HEK293 (cell line): ENCODE measurements around the gene NECAP2.
A peak's percentile ranks its signal among the peaks of the same experiment; 100 is the strongest.

ENCODE experiments used
- CTCF ChIA-PET: fragments of 350-600 bp; formaldehyde crosslinking; extraction: SDS; loops from one replicate; lab custom pipeline; 2021; ENCODE audit warnings: antibody characterized with exemption; lab: Yijun Ruan, JAX
- POLR2A ChIA-PET: fragments of 300-600 bp; formaldehyde crosslinking; extraction: SDS; loops from one replicate; lab custom pipeline; 2020; ENCODE audit warnings: antibody characterized with exemption, inconsistent platforms; lab: Yijun Ruan, JAX
- H3K27ac ChIP-seq: fragments of 200-500 bp; sonication (Bioruptor generic); 2 replicates; pipeline ENCODE4 v1.5.1; 2014; ENCODE audit warnings: low read depth, low read length, control low read depth, inconsistent platforms; ENCODE audit errors: extremely low read depth
- H3K36me3 ChIP-seq, 2 experiments: fragments of 200-500 bp in 1 of 2; sonication (Bioruptor generic) in 1 of 2; 1 replicate in 1 of 2; 2 replicates in 1 of 2; pipeline ENCODE4 v1.5.1; 2014 to 2017; ENCODE audit warnings: inconsistent platforms in 2 of 2, low read length in 2 of 2; ENCODE audit not compliant: control insufficient read depth in 2 of 2, insufficient read depth in 1 of 2
- H3K4me1 ChIP-seq: fragments of 200-500 bp; sonication (Bioruptor generic); 2 replicates; pipeline ENCODE4 v1.5.1; 2014; ENCODE audit warnings: mild to moderate bottlenecking, low read length, inconsistent platforms; ENCODE audit not compliant: control insufficient read depth, insufficient read depth
- H3K4me3 ChIP-seq: 2 replicates; pipeline ENCODE4 v1.5.1; 2011; ENCODE audit warnings: low read depth, mild to moderate bottlenecking, control low read depth, low read length, moderate library complexity
- H3K9me3 ChIP-seq: fragments of 200-500 bp; sonication (Bioruptor generic); 2 replicates; pipeline ENCODE4 v1.5.1; 2014; ENCODE audit warnings: low read depth, low read length, inconsistent platforms; ENCODE audit not compliant: control insufficient read depth, insufficient read depth
- SCRT2 ChIP-seq: fragments of 450-650 bp; formaldehyde crosslinking; IDR thresholded peaks from 2 replicates; pipeline ENCODE4 v1.5.1; 2016; ENCODE audit warnings: missing biosample characterization, missing genetic modification characterization
- SETDB1 ChIP-seq: IDR thresholded peaks from one replicate; pipeline ENCODE4 v1.6.1; 2017; ENCODE audit warnings: mild to moderate bottlenecking, low read length, moderate library complexity, mixed read lengths; ENCODE audit not compliant: insufficient read length
- SP7 ChIP-seq: fragments of 450-650 bp; formaldehyde crosslinking; IDR thresholded peaks from 2 replicates; pipeline ENCODE4 v1.5.1; 2016; ENCODE audit warnings: missing biosample characterization, missing genetic modification characterization
- ZBTB21 ChIP-seq: fragments of 450-650 bp; formaldehyde crosslinking; IDR thresholded peaks from 2 replicates; pipeline ENCODE4 v1.5.1; 2017; ENCODE audit warnings: missing biosample characterization, missing genetic modification characterization
- ZBTB7A ChIP-seq: fragments of 450-650 bp; formaldehyde crosslinking; IDR thresholded peaks from 2 replicates; pipeline ENCODE4 v1.5.1; 2016; ENCODE audit warnings: low read depth, missing biosample characterization, missing genetic modification characterization
- ZEB2 ChIP-seq: fragments of 450-650 bp; formaldehyde crosslinking; IDR thresholded peaks from 2 replicates; pipeline ENCODE4 v1.5.1; 2016; ENCODE audit warnings: missing biosample characterization, missing genetic modification characterization
- ZFP41 ChIP-seq: fragments of 450-650 bp; formaldehyde crosslinking; IDR thresholded peaks from 2 replicates; pipeline ENCODE4 v1.5.1; 2016; ENCODE audit warnings: missing biosample characterization, missing genetic modification characterization, borderline replicate concordance
- ZNF169 ChIP-seq: fragments of 450-650 bp; formaldehyde crosslinking; IDR thresholded peaks from 2 replicates; pipeline ENCODE4 v1.5.1; 2016; ENCODE audit warnings: missing biosample characterization, missing genetic modification characterization
- ZNF239 ChIP-seq: fragments of 450-650 bp; formaldehyde crosslinking; IDR thresholded peaks from 2 replicates; pipeline ENCODE4 v1.5.1; 2016; ENCODE audit warnings: missing biosample characterization, missing genetic modification characterization
- ZNF274 ChIP-seq, 2 experiments: fragments of 200-500 bp in 1 of 2; fragments of 450-650 bp in 1 of 2; sonication (Bioruptor generic) in 1 of 2; formaldehyde crosslinking in 1 of 2; IDR thresholded peaks; 2 replicates each; pipeline versions ENCODE4 v1.5.1 to v1.6.1; 2014 to 2016; ENCODE audit warnings: borderline replicate concordance in 1 of 2, inconsistent platforms in 1 of 2, low read length in 1 of 2, missing biosample characterization in 1 of 2, missing genetic modification characterization in 1 of 2
- ZNF416 ChIP-seq: fragments of 450-650 bp; formaldehyde crosslinking; IDR thresholded peaks from 2 replicates; pipeline ENCODE4 v1.5.1; 2016; ENCODE audit warnings: missing biosample characterization, missing genetic modification characterization
- ZNF473 ChIP-seq: fragments of 450-650 bp; formaldehyde crosslinking; IDR thresholded peaks from 2 replicates; pipeline ENCODE4 v1.5.1; 2017; ENCODE audit warnings: missing biosample characterization, missing genetic modification characterization
- ZNF600 ChIP-seq: fragments of 450-650 bp; formaldehyde crosslinking; IDR thresholded peaks from 2 replicates; pipeline ENCODE4 v1.5.1; 2016; ENCODE audit warnings: missing biosample characterization, missing genetic modification characterization
- ZNF621 ChIP-seq: fragments of 450-650 bp; formaldehyde crosslinking; IDR thresholded peaks from 2 replicates; pipeline ENCODE4 v1.5.1; 2017; ENCODE audit warnings: missing biosample characterization, missing genetic modification characterization
- ZNF654 ChIP-seq: fragments of 450-650 bp; formaldehyde crosslinking; IDR thresholded peaks from 2 replicates; pipeline ENCODE4 v1.5.1; 2016; ENCODE audit warnings: low read depth, missing biosample characterization, missing genetic modification characterization
- ZNF658 ChIP-seq: fragments of 450-650 bp; formaldehyde crosslinking; IDR thresholded peaks from 2 replicates; pipeline ENCODE4; 2016; ENCODE audit warnings: missing biosample characterization, missing genetic modification characterization
- TF ChIP-seq, protein P1 (sequence below): fragments of 450-650 bp; formaldehyde crosslinking; IDR thresholded peaks from 2 replicates; pipeline ENCODE4 v1.5.1; 2016; ENCODE audit warnings: missing biosample characterization, missing genetic modification characterization, low read depth
- TF ChIP-seq, protein P2 (sequence below): fragments of 450-650 bp; formaldehyde crosslinking; IDR thresholded peaks from 2 replicates; pipeline ENCODE4 v1.5.1; 2017; ENCODE audit warnings: missing biosample characterization, missing genetic modification characterization
- TF ChIP-seq, protein P3 (sequence below): fragments of 450-650 bp; formaldehyde crosslinking; IDR thresholded peaks from 2 replicates; pipeline ENCODE4 v1.5.1; 2017; ENCODE audit warnings: missing biosample characterization, mild to moderate bottlenecking, missing genetic modification characterization, moderate library complexity
- TF ChIP-seq, protein P4 (sequence below): fragments of 450-650 bp; formaldehyde crosslinking; IDR thresholded peaks from 2 replicates; pipeline ENCODE4 v1.5.1; 2016; ENCODE audit warnings: missing biosample characterization, missing genetic modification characterization

The NECAP2 gene

DNA sequence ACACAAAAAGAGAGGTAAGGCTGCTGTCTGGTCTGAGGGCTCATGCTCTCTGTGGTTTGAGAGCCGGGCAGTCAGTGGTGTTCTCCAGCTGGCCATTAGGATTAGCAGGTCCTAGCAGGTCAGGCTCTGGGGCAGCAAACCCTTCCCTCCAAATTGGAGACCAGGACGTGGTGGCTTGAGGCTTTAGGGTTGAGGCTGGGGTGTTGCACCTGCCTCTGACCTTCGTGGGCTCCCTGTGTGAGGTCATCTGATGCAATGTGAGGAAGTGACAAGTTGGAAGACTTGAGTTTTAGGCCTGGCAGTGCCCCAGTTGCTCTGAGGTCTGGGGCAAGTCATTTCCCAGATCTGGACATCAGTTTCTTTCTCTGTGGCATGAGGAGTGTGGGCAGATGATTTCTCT, 49.1 kb upstream of the NECAP2 start (continued):
- TF ChIP-seq, protein P1, sequence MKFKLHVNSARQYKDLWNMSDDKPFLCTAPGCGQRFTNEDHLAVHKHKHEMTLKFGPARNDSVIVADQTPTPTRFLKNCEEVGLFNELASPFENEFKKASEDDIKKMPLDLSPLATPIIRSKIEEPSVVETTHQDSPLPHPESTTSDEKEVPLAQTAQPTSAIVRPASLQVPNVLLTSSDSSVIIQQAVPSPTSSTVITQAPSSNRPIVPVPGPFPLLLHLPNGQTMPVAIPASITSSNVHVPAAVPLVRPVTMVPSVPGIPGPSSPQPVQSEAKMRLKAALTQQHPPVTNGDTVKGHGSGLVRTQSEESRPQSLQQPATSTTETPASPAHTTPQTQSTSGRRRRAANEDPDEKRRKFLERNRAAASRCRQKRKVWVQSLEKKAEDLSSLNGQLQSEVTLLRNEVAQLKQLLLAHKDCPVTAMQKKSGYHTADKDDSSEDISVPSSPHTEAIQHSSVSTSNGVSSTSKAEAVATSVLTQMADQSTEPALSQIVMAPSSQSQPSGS, result no peak
- TF ChIP-seq, all 188 proteins: peak for 1

DNA sequence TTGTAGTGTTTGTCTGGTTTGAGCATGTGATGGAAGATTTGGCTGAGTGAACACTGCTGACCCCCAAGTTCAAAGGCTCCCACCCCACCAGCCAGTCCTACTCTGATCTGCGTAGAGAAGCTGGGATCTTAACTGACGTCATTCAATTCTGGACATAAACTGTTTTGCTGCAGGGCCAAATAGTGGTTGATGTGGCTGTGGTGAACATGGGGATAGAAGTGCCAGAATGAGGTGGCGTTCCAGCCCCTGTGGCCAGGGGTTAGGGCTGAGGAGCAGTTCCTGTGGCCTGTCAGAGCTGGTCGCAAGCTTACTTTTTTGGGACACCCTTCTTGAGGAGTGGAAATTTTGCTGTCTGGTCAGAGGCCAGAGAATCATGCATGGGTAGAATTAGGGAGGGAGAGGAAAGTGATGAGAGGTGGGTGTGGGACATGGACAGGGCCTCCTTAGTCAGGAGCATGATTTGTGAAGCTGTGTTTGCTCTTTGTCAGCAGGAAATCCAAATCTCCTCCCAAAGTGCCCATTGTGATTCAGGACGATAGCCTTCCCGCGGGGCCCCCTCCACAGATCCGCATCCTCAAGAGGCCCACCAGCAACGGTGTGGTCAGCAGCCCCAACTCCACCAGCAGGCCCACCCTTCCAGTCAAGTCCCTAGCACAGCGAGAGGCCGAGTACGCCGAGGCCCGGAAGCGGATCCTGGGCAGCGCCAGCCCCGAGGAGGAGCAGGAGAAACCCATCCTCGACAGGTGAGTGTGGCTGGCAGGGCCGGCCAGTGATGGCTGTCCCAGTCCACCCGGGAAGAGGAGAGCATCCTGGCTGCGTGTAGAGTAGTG, 47.6 kb upstream of the NECAP2 start:
- TF ChIP-seq SP7 (tag by site-specific recombination) (no peak), SCRT2 (tag by site-specific recombination) (peak; percentile 59)
- TF ChIP-seq, protein P2, sequence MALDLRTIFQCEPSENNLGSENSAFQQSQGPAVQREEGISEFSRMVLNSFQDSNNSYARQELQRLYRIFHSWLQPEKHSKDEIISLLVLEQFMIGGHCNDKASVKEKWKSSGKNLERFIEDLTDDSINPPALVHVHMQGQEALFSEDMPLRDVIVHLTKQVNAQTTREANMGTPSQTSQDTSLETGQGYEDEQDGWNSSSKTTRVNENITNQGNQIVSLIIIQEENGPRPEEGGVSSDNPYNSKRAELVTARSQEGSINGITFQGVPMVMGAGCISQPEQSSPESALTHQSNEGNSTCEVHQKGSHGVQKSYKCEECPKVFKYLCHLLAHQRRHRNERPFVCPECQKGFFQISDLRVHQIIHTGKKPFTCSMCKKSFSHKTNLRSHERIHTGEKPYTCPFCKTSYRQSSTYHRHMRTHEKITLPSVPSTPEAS (tag by site-specific recombination), result no peak
- TF ChIP-seq, all 188 proteins: peak for 1
- H3K4me1 ChIP-seq, result no peaks in the 10 kb centered on the region; the same call in 1 of the 2 replicates
- POLR2A ChIA-PET, result no interaction called here
- H3K4me3 ChIP-seq, result no peak overlapping the region
- CTCF ChIA-PET, result interaction anchor here (1.1 kb wide), 1 partner anchor 29 kb away, joined by 6 read pairs; no protein-coding TSS in a partner anchor
- H3K27ac ChIP-seq, result no peak overlapping the region
- peaks cover 0 to 58% of the 10 kb centered on the region in 2 experiments; a peak in 2 of 3 replicates for H3K36me3 ChIP-seq
- H3K9me3 ChIP-seq, result no peaks in the 10 kb centered on the region

DNA sequence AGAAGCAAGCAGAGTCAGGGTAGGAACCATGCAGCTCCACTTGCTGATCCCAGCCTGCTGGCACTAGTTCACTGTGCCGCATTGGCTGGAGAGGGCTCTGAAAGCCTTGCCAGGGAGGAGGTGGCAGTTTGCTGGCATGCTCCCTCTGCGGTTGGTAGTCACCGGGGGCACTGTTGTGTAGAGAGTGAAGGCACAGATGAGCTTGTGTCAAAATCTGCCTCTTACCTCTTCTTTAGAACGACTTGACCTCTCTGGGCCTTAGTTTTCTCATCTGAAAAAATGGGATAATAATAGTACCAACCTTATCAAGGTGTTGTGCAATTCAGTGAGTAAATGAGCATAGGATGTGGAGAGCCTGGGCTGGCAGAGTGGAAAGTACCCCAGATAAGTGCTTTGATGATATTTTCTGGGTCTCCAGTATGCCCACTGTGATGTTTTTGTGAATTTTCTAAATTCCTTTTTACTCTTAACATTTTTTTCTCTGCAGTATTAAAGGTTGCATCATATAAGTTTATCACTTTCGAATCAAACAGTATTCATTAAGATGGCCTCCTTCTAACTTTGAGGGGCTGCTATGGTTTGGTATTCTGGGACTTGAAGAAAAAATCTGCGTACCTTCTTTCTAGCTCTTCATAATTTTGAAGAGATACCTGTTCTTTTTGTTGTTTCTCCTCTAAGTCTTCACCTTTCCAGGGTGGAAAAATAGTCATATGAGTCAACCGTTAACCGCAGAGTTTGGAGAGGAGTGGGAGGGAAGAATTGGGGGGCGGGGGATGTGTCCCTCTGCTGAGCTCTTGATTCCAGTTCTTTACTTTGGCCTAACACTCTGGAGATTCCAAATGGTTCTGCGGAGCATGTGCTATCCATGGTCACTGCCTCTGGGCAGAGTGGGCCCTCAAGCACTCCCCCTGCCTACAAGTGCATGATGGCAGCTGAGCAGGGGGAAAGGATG, 46.7 kb upstream of the NECAP2 start:
- POLR2A ChIA-PET, result no interaction called here
- H3K36me3 ChIP-seq, result peaks cover 0 to 67% of the 10 kb centered on the region in 2 experiments; a peak in 2 of 3 replicates

DNA sequence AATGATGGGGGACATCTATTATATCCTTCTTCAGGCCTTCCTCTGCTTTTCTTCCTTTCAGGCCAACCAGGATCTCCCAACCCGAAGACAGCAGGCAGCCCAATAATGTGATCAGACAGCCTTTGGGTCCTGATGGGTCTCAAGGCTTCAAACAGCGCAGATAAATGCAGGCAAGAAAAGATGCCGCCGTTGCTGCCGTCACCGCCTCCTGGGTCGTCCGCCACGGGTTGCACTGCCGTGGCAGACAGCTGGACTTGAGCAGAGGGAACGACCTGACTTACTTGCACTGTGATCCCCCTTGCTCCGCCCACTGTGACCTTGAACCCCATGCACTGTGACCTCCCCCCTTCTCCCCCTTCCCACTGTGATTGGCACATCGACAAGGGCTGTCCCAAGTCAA, 45.5 kb upstream of the NECAP2 start:
- CTCF ChIA-PET, result no interaction called here
- Histone ChIP-seq H3K4me3 (no peak overlapping the region), H3K9me3 (no peaks in the 10 kb centered on the region), H3K36me3 (peaks cover 0 to 77% of the 10 kb centered on the region in 2 experiments; a peak in 2 of 3 replicates), H3K27ac (no peak overlapping the region), H3K4me1 (no peaks in the 10 kb centered on the region; the same call in 1 of the 2 replicates)
- POLR2A ChIA-PET, result no interaction called here
- TF ChIP-seq ZEB2 (tag by site-specific recombination), result no peak
- no peak for TF ChIP-seq ZNF600 (tag by site-specific recombination)
- TF ChIP-seq ZNF473 (tag by site-specific recombination), result no peak
- no peak for TF ChIP-seq ZNF621
- TF ChIP-seq, protein P3, sequence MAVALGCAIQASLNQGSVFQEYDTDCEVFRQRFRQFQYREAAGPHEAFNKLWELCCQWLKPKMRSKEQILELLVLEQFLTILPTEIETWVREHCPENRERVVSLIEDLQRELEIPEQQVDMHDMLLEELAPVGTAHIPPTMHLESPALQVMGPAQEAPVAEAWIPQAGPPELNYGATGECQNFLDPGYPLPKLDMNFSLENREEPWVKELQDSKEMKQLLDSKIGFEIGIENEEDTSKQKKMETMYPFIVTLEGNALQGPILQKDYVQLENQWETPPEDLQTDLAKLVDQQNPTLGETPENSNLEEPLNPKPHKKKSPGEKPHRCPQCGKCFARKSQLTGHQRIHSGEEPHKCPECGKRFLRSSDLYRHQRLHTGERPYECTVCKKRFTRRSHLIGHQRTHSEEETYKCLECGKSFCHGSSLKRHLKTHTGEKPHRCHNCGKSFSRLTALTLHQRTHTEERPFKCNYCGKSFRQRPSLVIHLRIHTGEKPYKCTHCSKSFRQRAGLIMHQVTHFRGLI (tag by site-specific recombination), result no peak
- no peak for TF ChIP-seq ZFP41 (tag by site-specific recombination)
- TF ChIP-seq ZNF658 (tag by site-specific recombination), result no peak
- TF ChIP-seq ZNF169 (tag by site-specific recombination), result no peak
- TF ChIP-seq ZBTB21, result no peak
- TF ChIP-seq ZNF654 (tag by site-specific recombination), result no peak
- no peak for TF ChIP-seq ZNF416 (tag by site-specific recombination)
- no peak for TF ChIP-seq ZBTB7A
- no peak for TF ChIP-seq ZNF274 (IDR thresholded peaks at IDR 0.05; ENCODE audit: low read length)
- TF ChIP-seq ZNF274 (tag by site-specific recombination; IDR thresholded peaks at IDR 0.05; ENCODE audit: borderline replicate concordance), result no peak

More for the DNA sequence above, 46.7 kb upstream of the NECAP2 start:
- CTCF ChIA-PET, result no interaction called here
- Histone ChIP-seq H3K9me3 (no peaks in the 10 kb centered on the region), H3K4me1 (no peaks in the 10 kb centered on the region; the same call in 1 of the 2 replicates), H3K4me3 (no peak overlapping the region), H3K27ac (no peak overlapping the region)
- TF ChIP-seq SETDB1 (no peak), ZNF239 (tag by site-specific recombination) (no peak)
- TF ChIP-seq, protein P4, sequence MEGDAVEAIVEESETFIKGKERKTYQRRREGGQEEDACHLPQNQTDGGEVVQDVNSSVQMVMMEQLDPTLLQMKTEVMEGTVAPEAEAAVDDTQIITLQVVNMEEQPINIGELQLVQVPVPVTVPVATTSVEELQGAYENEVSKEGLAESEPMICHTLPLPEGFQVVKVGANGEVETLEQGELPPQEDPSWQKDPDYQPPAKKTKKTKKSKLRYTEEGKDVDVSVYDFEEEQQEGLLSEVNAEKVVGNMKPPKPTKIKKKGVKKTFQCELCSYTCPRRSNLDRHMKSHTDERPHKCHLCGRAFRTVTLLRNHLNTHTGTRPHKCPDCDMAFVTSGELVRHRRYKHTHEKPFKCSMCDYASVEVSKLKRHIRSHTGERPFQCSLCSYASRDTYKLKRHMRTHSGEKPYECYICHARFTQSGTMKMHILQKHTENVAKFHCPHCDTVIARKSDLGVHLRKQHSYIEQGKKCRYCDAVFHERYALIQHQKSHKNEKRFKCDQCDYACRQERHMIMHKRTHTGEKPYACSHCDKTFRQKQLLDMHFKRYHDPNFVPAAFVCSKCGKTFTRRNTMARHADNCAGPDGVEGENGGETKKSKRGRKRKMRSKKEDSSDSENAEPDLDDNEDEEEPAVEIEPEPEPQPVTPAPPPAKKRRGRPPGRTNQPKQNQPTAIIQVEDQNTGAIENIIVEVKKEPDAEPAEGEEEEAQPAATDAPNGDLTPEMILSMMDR (tag by site-specific recombination), result 0 out of 2 replicates have a peak, but pooled peaks have one; percentile 11
